NCI-H146 (cell line): ENCODE measurements around the gene CYP3A4.
"Not testable (repeated sequence)": the region's sequence is repeated elsewhere in the genome, so short reads cannot be mapped to it uniquely, and the experiment has no call there.

Source experiments
- DNase-seq: peaks from one replicate; lab custom pipeline; 2025; lab: John Stamatoyannopoulos, UW

The CYP3A4 gene

DNA sequence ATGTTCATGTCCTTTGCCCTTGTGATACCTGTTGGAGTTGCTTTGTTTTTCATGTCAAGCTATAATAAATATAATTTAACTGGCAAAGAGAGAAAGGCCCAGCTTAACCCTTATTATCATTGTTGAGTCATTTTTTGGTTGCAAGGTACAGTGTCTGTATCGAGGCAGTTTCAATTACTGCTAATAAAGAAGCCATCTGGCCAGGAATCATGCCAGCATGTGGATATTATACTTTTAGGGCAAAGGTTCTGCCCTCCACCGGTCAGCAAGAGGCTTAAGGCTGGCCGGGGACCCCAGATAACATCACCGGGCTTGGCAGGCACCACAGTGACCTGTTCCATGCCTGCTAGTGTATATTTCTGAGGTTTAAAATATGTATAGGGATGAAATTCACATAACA is 9.0 kb upstream of the CYP3A4 start:
- no peak for DNase-seq

DNA sequence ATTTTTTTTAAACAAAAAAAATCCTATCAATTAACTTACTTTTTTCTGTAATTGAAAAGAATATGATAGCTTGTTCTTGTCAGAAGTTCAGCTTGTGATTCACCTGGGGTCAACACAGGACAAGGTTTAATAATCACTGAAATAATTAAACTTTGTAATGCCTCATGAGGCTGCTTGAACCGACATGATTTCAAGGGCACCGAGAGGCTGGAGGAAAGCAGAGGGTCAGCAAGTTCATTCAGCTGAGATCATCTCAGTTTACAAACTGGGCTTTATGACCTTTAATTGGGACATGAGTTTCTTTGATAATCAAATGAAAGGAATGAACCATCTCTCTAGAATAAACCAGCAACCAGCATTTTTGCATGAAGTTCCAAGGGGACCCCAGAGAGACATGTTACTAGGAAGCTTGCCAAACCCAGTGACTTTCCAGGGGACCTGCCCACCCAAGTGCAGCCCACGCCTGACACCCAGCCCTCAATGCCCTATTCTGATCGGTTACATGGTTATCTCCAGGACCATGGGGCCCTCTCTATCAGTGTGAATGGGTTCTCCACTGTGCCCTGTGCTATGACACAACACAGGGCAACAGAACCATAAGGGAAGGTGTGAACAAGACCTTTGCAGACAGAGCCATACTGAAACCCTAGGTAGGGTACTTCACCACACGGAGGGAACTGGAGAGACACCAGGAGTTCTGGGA is 7.8 kb upstream of the CYP3A4 start:
- DNase-seq = no peak

DNA sequence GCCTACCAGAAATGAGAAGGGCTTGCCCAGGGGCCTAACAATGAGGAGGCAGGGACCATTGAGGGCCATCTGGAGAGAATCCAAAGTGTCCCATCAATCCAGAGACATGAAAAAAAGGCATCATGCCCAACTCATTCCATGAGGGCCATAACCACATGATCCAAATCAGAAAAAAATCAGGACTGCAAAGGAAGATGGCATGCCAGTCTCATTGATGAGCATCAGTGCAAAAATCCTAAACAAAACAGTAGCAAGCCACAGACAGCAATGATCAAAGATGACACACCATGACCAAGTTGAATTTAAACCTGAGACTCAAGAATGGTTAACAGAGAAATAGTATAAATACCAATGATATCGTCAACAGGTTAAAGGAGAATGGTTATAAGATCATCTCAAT is 7.0 kb upstream of the CYP3A4 start:
- DNase-seq = no peak

DNA sequence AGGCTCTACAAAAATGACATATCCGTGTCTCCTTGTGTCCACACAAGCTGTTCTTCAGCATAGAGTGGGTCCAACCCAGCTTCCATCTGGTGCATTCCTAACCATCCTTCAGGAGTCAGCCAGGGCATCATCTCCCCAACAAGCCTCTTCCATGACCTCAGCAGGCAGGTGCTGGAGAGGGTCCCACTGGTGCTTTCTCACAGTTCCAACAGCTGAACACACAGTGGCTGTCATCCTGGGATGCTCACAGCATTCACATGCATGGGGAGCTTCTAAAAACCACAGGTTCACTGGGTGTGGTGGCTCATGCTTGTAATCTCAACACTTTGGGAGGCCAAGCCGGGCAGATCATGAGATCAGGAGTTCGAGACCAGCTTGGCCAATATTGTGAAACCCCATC is 6.4 kb upstream of the CYP3A4 start:
- no peak for DNase-seq

DNA sequence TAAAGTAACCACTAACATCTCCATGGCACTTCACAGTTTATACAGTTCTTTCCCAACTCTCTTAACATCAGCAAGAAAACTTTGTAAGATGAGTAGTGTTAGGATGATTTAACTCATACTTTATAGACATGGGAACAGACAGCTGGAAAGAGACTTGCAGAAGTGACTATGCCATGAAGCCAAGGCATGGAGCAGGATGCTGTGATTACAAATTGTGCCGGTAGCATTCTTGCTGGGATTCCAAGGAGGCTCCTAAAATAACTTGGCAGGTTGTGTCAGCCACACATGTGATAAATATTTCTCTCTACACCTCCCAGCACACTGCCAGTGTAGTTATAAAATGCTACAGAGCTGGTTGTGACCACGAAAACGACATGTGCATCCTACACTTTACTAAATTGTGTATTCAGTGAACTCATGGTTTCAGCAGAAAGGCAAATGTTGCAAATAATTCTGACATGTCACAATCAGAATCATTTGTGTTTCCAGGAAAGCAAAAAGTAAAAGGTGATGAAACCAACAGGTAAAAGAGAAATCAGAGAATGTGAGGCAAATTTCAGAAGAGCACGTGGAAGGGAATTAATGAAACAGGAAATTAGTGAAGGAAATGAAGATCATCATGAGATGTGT is 5.6 kb upstream of the CYP3A4 start:
- no peak for DNase-seq

DNA sequence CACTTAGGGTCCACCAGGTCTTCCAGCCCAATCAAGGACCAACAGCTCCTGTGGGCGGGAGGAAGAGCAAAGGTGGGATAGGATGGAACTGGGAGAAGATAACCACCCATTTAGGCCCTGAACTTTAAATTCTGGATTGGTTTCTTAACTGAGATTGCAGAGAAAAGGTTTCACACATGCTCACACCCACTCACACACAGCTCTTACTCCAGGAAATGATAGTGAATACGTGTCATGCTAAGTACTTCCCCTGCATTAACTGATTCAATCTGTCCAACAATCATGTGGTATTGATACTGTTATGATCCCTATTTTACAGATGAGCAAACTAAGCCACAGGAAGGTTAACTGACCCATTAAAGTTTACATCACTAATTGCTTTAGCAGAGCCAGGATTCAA is 4.6 kb upstream of the CYP3A4 start:
- DNase-seq = no peak

DNA sequence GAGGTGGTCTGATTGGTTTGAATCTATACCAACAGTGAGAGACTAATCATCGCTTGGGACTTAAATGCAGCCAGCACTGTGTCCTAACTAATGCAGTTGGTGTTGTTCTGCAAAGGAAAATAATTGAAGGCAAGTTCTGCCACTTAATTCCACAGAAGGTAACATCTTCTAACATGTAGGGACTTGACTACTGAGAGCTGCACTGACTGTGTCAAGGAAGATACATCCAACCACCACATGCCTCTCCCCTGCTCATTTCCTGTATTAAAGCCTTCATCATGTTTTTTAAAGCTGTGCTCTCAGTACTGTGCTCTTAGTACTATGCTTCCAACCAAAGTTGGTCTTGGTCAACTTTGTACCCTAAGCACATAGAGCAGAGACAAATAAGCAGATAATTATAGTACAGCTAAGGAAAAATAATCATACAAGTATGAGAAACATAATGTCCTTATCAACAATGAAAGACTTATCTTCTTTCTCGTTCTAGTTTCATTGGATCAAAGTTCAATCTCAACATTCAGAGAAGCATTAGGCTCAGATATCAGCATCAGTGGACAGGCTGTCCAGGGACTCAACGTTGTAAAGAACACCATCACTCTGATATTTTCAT is 2.8 kb upstream of the CYP3A4 start:
- no peak for DNase-seq

DNA sequence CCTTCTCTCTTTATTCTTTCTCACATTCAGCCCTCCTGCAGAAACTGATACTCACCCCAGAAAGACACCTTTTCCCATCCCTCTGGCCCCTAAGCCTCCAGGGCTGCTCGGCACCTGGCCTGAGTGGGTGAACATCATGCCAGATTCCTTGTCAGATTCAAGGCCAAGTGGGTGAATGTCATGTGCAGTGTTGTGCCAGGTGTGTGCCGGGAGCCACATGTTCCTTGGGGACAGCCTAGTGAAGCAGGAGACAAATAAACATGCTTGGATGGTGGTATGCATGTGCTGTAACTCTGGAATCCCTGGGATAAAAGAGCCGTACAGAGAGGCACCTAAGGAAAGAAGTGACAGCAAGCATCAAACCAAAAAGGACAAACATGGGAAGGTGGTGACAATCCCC is 1.7 kb upstream of the CYP3A4 start:
- DNase-seq = not testable (repeated sequence)

DNA sequence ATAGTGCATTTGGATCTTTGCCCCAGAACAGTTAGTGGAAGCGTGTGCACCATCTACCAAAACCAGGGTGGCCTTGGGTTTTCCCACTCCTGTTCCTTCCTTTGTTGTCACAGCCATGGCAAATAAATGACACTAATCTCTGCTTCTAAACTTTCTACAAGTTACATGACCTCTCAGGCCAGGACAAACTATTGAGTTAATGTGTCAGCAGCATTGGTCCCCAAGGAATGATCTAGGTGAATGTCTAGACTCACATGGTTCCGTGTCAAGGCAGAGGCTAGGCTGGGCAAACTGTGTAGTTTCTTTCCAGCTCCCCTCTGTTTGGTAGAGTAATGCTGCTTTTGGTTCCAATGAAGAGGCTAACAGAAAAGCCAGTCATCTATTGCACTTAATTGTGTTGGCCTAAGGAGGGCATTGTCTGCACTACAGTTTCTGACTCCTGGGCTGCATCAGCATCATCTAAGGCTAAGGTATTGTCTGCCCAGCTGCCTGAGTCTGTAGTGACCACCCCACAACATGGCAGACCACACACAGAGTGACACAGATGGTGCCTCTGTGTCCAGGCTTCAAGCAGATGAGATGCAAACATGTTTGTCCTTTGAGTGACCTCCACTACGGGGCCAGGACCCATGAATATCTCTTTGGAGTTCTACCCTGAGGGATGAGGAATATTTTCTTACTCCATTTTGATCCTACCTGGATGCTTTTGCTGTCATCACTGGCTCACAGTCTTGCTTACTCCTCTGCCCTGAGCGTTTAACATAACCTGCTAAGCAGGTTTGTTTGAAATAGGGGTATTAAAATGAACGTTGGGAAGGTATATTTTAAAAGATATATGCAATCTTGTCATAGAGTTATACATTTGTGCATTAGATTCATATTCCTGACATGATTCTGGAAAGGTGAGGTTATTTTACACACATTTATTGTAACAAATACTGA is 1.7 kb downstream of the CYP3A4 start:
- no peak for DNase-seq

DNA sequence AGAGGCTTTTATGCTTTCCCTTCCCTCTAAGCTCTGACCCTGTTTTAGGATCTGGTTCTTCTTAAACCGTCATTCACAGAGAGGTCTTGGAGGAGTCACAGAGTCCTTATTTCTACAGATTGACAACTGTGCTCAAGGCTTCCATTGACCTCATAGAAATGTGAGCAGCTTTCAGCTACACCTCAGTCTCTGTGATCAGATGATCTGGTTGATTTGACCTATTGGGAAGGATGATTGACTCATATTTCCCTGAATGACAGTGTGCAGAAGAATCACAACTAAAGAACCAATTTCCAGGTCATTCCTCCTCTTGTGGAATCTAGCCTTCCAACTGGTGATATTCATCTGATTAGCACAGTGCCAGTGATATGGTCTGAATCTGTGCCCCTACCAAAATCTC is 3.4 kb downstream of the CYP3A4 start:
- no peak for DNase-seq

DNA sequence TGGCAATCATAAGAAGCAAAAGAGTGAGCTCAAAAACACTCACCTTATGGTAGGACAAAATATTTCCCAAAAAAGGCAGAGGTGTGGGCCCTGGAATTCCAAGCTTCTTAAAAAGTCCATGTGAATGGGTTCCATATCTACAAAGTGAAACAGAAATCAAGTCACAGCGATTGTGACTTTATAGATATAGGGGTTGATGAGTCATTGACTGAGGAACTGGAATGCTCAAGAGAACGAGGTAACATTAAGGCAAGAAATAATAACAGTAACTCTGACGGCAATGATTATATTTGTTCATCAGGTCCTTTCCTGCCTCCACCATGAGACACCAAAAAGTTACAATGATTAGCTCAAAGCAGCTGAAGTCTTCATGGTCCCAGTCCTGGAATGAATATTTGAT is 4.0 kb downstream of the CYP3A4 start:
- DNase-seq = no peak

DNA sequence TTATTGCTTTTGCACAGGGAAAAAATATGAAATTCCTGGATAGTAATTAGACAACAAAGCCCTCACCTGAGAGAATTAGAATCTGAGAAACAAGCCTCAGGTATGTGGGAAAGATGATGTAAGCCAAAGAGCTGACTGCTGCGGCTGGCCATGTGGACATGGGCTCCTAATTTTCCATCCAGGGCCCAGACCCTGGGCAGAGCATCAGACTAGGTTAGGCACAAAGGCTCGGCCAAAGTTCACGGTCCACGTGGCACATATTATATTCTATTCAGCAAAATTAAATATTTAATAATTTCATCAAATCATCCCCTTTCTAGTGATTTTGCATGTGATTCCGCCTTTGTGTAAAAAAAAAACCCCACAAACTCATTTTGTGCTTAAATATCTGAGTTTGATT is 5.1 kb downstream of the CYP3A4 start:
- DNase-seq = no peak

DNA sequence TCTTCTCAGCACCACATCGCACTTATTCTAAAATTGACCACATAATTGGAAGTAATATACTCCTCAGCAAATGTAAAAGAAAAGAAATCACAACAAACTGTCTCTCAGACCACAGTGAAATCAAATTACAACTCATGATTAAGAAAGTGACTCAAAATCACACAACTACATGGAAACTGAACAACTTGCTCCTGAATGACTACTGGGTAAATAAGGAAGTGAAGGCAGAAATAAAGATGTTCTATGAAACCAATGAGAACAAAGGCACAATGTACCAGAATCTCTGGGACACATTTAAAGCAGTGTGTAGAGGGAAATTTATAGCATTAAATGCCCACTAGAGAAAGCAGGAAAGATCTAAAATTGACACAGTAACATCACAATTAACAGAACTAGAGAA is 10.6 kb downstream of the CYP3A4 start:
- DNase-seq = not testable (repeated sequence)

DNA sequence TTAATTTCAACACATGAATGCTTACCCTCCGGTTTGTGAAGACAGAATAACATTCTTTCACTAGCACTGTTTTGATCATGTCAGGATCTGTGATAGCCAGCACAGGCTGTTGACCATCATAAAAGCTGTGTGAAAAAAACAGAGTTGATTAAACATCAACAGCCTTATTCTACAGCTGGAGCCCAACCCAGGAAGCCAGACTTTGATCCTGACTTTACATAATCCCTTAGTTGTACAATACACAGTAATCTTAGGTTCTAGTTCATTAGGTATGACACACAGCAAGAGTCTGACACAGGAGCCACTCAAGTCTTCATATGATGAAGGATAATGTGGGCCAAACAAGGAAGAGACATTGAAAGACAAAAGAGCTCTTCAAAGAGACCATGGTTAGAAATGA is 11.4 kb downstream of the CYP3A4 start:
- DNase-seq = no peak

DNA sequence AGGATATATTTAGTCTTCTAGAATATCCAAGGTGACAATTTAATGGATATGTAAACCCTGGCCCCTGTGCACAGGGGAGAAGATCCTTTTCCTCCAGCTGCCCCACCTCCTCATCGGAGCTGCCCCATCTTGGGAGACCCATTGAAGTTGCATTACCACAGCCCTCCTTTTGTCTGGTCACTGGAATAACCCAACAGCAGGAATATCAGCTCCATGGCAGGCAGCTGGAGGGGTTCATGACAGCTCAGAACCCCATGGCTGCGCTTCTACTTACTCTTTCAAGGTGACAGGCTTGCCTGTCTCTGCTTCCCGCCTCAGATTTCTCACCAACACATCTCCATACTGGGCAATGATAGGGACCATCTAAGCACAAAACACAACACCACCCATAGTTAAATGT is 14.5 kb downstream of the CYP3A4 start:
- DNase-seq = not testable (repeated sequence)

DNA sequence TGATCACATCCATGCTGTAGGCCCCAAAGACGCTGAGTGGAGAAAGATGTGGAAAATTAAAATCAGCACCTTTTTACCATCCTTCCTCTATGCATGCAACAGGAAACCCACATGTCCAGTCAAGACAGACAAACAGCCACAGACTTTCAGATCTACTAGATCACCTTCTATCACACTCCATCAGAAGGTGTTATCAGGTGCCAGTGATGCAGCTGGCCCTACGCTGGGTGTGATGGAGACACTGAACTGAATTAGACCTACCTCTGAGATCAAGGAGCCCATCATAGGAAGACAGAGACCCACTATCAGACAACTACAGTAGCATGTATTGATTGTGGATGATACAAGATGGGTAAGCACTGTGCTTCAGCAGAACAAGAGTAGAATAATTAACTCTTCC is 15.5 kb downstream of the CYP3A4 start:
- no peak for DNase-seq

DNA sequence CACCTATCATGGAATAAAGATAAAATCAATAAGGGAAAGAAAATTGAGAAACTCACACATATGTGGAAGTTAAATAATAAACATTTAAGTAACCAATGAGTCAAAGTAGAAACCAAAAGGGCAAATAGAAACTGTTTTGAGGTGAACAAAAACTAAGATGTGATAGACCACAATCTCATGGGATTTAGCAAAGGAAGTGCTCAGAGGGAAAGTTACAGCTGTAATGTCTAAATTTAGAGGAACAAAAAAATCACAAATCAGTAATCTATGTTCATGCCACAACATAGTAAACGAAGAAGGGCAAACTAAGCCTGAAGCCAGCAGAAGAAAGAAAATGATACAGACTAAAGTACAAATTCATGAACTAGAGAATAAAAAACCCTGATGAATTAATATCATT is 16.3 kb downstream of the CYP3A4 start:
- DNase-seq = no peak

DNA sequence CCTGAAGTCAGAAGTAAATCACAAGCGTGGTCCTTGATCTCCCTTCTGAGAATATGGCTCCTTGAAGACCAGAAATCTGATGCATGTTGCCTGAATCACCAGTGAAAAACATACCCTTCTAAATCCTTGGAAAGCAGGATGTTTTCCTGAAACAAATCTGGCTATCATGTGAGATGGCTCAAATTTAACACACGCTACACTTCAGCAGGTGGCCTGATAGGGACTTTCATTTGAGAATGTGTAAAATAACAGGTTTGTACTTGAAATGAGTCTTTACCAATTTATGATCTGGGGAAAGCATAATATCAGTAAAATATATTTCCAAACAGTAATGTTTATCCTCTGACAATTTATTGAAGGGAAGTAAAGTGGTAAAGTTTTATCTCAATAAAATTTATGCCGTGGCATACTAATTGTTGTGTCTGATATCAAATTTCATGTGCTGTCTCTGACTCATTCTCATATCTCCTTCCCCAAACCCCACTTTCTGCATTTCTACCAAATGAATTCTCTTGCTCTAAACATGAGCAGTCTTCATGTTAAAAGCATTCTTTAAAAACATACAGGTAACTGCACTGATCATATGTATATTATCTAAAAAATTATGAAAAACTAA is 17.4 kb downstream of the CYP3A4 start:
- no peak for DNase-seq

DNA sequence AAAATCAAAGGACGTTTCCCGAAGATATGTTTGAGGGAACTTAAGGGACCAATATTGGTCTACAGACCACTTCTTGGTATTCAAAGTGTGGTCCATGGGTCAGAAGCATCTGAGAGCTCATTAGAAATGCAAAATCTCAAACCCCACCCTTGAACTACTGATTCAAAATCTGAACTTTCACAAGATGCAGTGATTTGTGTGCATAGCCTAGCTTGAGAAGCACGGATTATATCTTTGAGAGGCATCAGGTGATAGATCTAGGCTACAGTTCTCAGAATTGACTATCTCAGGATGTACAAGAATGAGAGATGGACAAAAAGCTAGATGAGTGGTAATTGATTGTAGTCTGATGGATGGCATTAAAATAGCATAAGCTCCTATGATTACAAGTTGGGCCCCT is 19.5 kb downstream of the CYP3A4 start:
- DNase-seq = no peak

DNA sequence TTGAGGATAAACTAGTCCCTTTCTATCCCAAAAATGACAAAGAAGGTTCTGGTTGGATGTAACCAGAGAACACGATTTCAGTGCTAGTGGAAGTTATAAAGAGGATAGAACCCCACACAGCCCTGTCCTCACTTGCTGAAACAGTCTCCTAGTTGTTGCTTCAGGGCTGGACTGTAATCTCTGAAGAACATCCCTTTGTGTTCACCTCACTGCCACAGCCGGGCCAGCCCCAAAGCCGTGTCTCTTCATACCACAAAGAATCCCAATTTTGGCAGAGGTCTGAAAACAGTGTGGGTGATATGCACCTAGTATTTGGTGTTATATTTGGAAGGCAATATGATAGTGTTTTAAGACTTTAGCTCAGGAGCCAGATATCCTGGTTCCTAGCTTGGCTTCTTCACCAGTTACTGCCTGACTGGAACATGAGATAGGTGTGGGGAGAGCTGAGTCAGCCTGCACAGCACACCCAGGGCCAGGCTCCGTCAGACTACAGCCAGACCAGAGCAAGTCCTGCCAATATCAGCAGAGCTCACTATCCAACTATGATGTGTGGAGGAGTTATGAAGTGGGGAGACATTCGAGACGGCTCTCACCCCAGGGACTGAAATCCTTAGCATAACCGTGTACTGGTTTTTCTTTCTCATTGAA is 21.2 kb downstream of the CYP3A4 start:
- no peak for DNase-seq

DNA sequence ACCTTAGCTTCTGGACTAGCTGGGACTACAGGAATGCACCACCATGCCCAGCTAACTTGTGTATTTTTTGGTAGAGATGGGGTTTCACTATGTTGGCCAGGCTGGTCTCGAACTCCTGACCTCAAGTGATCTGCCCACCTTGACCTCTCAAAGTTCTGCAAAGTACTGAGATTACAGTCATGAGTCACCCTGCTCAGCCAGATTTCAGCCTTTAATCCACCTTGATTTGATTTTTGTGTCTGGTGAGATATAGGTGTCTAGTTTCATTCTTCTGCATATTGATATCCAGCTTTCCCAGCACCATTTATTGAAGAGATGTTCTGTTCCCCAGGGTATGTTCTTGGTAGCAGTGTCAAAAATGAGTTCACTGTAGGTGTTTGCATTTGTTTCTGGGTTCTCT is 28.9 kb downstream of the CYP3A4 start:
- no peak for DNase-seq

DNA sequence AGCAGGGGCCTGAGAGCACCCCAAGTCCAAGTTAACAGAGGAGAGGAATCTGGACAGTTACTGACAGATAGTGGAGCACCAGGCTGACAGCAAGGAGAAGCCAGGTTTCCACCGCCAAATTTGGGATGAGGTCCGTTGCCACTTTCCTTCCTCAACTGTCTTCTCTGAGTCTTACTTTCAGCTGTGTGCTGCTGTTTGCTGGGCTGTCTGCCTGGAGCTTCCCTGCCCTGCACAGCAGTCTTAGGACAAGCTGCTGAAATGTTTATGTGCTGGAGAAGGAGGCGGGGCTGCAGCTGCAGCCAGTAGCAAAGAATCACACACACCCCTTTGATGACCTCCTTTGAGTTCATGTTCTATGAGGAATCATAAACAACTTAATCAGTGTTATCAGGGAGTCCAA is 31.6 kb downstream of the CYP3A4 start:
- DNase-seq = no peak
